CD4-positive, alpha-beta T cell (primary cell): ENCODE data around the gene FBXL2. TPM values are rescaled to one million over a fixed set of nuclear protein-coding genes. Genes with fewer than 3 reads are reported as not detected.
"Not testable (repeated sequence)": the region's sequence is repeated elsewhere in the genome, so short reads cannot be mapped to it uniquely, and the experiment has no call there.

ENCODE experiments used
- ATAC-seq: fragments of 200-7000 bp; cut with Tn5 transposase; one replicate; pipeline ENCODE4 v1.10.0; 2022; ENCODE audit warnings: mild to moderate bottlenecking; ENCODE audit not compliant: poor library complexity
- CTCF ChIA-PET: fragments of 350-600 bp; sonication (Branson Sonifier 250); formaldehyde crosslinking; loops from one replicate; lab custom pipeline; 2021; ENCODE audit warnings: antibody characterized with exemption, inconsistent platforms; lab: Charles Lee
- POLR2A ChIA-PET: fragments of 350-600 bp; sonication (Branson Sonifier 250); formaldehyde crosslinking; loops from one replicate; lab custom pipeline; 2021; ENCODE audit warnings: antibody characterized with exemption, inconsistent platforms; lab: Charles Lee
- DNase-seq, 14 experiments: peaks; one replicate each; pipeline ENCODE4 v3.0.0-alpha.2; 2013 to 2020; ENCODE audit warnings: mixed read lengths in 2 of 14
- H3K27ac ChIP-seq, 2 donors: one replicate each; pipeline versions ENCODE4 v1.5.1 to v1.7.0; 2013; ENCODE audit warnings: low read length in 2 of 2, low read depth in 1 of 2, mild to moderate bottlenecking in 1 of 2
- H3K27me3 ChIP-seq, 2 experiments: 1 replicate in 1 of 2; 2 replicates in 1 of 2; pipeline versions ENCODE4 v1.6.1 to v1.7.0; 2013; ENCODE audit warnings: low read length in 2 of 2, control low read depth in 1 of 2, mild to moderate bottlenecking in 1 of 2, moderate library complexity in 1 of 2; ENCODE audit not compliant: insufficient read depth in 2 of 2, control insufficient read depth in 1 of 2
- H3K36me3 ChIP-seq: one replicate; pipeline ENCODE4 v1.6.1; 2013; ENCODE audit warnings: low read length, control low read depth; ENCODE audit not compliant: insufficient read depth
- H3K4me1 ChIP-seq: one replicate; pipeline ENCODE4 v1.6.1; 2013; ENCODE audit warnings: low read length, control low read depth; ENCODE audit not compliant: insufficient read depth
- H3K4me3 ChIP-seq: one replicate; pipeline ENCODE4 v1.5.1; 2013; ENCODE audit warnings: mild to moderate bottlenecking, low read length, moderate library complexity
- H3K9me3 ChIP-seq, 2 experiments: 1 replicate in 1 of 2; 2 replicates in 1 of 2; pipeline versions ENCODE4 v1.6.1 to v1.7.0; 2013; ENCODE audit warnings: low read length in 2 of 2, mild to moderate bottlenecking in 2 of 2, control low read depth in 1 of 2, moderate library complexity in 1 of 2; ENCODE audit not compliant: control insufficient read depth in 1 of 2, insufficient read depth in 1 of 2
- H3K27ac Mint-ChIP-seq: one replicate; pipeline ENCODE4 v1.8.0; 2020; ENCODE audit warnings: mixed read lengths
- H3K27me3 Mint-ChIP-seq: one replicate; pipeline ENCODE4 v1.8.0; 2021; ENCODE audit warnings: mixed read lengths
- H3K36me3 Mint-ChIP-seq: one replicate; pipeline ENCODE4 v1.8.0; 2021; ENCODE audit warnings: low read depth, mixed read lengths
- H3K4me1 Mint-ChIP-seq: one replicate; pipeline ENCODE4 v1.8.0; 2021; ENCODE audit warnings: low read depth, mixed read lengths
- H3K4me3 Mint-ChIP-seq: one replicate; pipeline ENCODE4 v1.8.0; 2020; ENCODE audit warnings: mild to moderate bottlenecking, mixed read lengths
- H3K9me3 Mint-ChIP-seq: one replicate; pipeline ENCODE4 v1.8.0; 2020; ENCODE audit warnings: mixed read lengths
- CTCF ChIP-seq: fragments of 200-600 bp; IDR thresholded peaks from one replicate; pipeline ENCODE4 v1.8.0; 2022; ENCODE audit warnings: antibody characterized with exemption, mild to moderate bottlenecking
- intact Hi-C, 2 experiments: fragments of 100-400 bp; cut with DNase I in 1 of 2; cut with micrococcal nuclease in 1 of 2; formaldehyde crosslinking; loops; one replicate each; pipeline versions ENCODE4 v1.15.1 to v1.9.0; 2023 to 2025; cut with DNase I, micrococcal nuclease
- total RNA-seq, 174 experiments: library from RNA in 2 of 174; stranded (reverse) in 2 of 174; gene quantifications; one replicate each; pipeline ENCODE4 v1.2.3 and lab custom pipeline; 2021 to 2026

Gene FBXL2
- total RNA-seq, 2 experiments from 2014 or later = not detected

- H3K9me3 ChIP-seq = peaks cover 3 to 13% of the 10 kb centered on the region in 2 experiments
- TF ChIP-seq CTCF = no peak
- no peak for DNase-seq
- H3K36me3 Mint-ChIP-seq = no peaks in the 10 kb centered on the region
- H3K36me3 ChIP-seq = no peaks in the 10 kb centered on the region
- no peak overlapping the region for H3K4me3 ChIP-seq
- H3K4me1 ChIP-seq = no peaks in the 10 kb centered on the region
- POLR2A ChIA-PET = no interaction called here
- H3K9me3 Mint-ChIP-seq = peaks cover 14% of the 10 kb centered on the region
- no peak overlapping the region for H3K27ac ChIP-seq
- intact Hi-C loops = no loop called here
- CTCF ChIA-PET = no interaction called here
- no peak for ATAC-seq
- H3K4me1 Mint-ChIP-seq = no peaks in the 10 kb centered on the region
- H3K27me3 ChIP-seq = peaks cover 0 to 2% of the 10 kb centered on the region in 2 experiments
- no peak overlapping the region for H3K27ac Mint-ChIP-seq
- H3K4me3 Mint-ChIP-seq = no peak overlapping the region
- H3K27me3 Mint-ChIP-seq = no peaks in the 10 kb centered on the region
Measured at GRCh38 chr3:33334364-33334763, 57.1 kb downstream of the FBXL2 start.

- H3K27ac ChIP-seq, H3K9me3 Mint-ChIP-seq, H3K4me1 ChIP-seq, H3K27ac Mint-ChIP-seq, H3K27me3 ChIP-seq, H3K4me3 Mint-ChIP-seq, H3K36me3 ChIP-seq, H3K9me3 ChIP-seq, ATAC-seq, POLR2A ChIA-PET, H3K4me1 Mint-ChIP-seq, intact Hi-C loops, H3K4me3 ChIP-seq, H3K27me3 Mint-ChIP-seq, DNase-seq, H3K36me3 Mint-ChIP-seq: not testable (repeated sequence)
- CTCF ChIA-PET = interaction anchor here (0.6 kb wide), 1 partner anchor 686 kb away, joined by 3 read pairs; no protein-coding TSS in a partner anchor
Measured at GRCh38 chr3:33338936-33339465, 61.8 kb downstream of the FBXL2 start.

DNA sequence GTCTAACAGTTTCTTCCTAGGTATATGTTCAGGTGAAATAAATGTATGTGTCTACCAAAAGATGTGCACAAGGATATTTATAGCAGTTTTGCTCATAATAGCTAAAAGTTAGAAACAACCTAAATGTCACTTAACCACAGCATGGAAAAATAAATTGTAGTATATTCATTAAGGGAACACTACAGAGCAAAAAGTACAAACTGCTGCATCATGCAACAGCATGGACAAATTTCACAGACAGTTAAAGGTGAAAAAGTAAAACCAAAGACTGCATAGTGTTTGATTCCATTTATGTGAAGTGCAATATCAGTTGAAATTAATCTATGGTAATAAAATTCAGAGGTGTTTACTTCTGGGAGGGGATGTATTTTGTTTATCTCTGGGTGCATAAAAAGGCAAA is 62.5 kb downstream of the FBXL2 start:
- H3K9me3 ChIP-seq = peaks cover 0 to 2% of the 10 kb centered on the region in 2 experiments
- TF ChIP-seq CTCF = no peak
- Mint-ChIP-seq H3K9me3 (no peaks in the 10 kb centered on the region), H3K27ac (no peak overlapping the region), H3K4me1 (no peaks in the 10 kb centered on the region), H3K36me3 (no peaks in the 10 kb centered on the region), H3K4me3 (no peak overlapping the region), H3K27me3 (no peaks in the 10 kb centered on the region)
- no peaks in the 10 kb centered on the region for H3K27me3 ChIP-seq
- no peaks in the 10 kb centered on the region for H3K4me1 ChIP-seq
- ChIA-PET POLR2A (no interaction called here), CTCF (interaction anchor here (0.6 to 1.2 kb wide), 2 partner anchors 172 to 686 kb away, joined by 3 to 5 read pairs; no protein-coding TSS in a partner anchor)
- H3K27ac ChIP-seq = no peak overlapping the region
- ATAC-seq (no peak), DNase-seq (no peak)
- intact Hi-C loops = no loop called here
- H3K36me3 ChIP-seq = no peaks in the 10 kb centered on the region
- no peak overlapping the region for H3K4me3 ChIP-seq

DNA sequence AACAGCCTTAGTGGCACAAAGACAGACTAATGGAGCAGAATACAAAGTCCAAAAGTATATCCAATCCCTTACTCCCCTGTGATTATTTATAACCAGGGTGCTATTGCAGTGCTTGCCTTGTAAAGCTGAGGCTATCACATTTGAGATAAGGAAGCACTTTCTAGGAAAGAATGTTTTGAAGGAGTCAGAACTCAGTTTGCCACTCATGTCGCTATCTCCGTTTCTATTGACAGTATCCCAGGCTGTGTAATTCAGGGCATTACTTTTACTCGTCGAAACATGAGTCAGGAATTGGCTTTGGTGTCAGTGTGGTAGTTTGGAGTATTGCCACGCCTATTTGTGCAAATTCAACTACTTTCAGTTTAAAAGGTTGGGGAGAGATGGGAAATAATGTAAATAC is 78.4 kb downstream of the FBXL2 start:
- peaks cover 0 to 4% of the 10 kb centered on the region in 2 experiments for H3K27me3 ChIP-seq
- ChIA-PET POLR2A (no interaction called here), CTCF (no interaction called here)
- H3K27me3 Mint-ChIP-seq = peaks cover 5% of the 10 kb centered on the region
- no peak overlapping the region for H3K27ac ChIP-seq
- H3K27ac Mint-ChIP-seq = no peak overlapping the region
- intact Hi-C loops = no loop called here
- H3K4me1 ChIP-seq = no peaks in the 10 kb centered on the region
- no peak for TF ChIP-seq CTCF
- no peaks in the 10 kb centered on the region for H3K36me3 ChIP-seq
- H3K9me3 Mint-ChIP-seq = no peaks in the 10 kb centered on the region
- no peak overlapping the region for H3K4me3 ChIP-seq
- H3K4me1 Mint-ChIP-seq = no peaks in the 10 kb centered on the region
- ATAC-seq (no peak), DNase-seq (no peak)
- H3K9me3 ChIP-seq = no peaks in the 10 kb centered on the region
- H3K36me3 Mint-ChIP-seq = no peaks in the 10 kb centered on the region
- no peak overlapping the region for H3K4me3 Mint-ChIP-seq
